Right lung (tissue), 10 donors: ENCODE data around the gene OR5B17. TPM values are rescaled to one million over a fixed set of nuclear protein-coding genes. Genes with fewer than 3 reads are reported as not detected.
"Not testable (repeated sequence)": the region's sequence is repeated elsewhere in the genome, so short reads cannot be mapped to it uniquely, and the experiment has no call there.

ENCODE experiments used
- DNase-seq, 2 donors: peaks; one replicate each; pipeline ENCODE4 v3.0.0-alpha.2; 2013
- long read RNA-seq, 8 donors: transcript quantifications; one replicate each; lab custom pipeline, GENCODE V29; 2026
- polyA plus RNA-seq, 5 donors: library from polyadenylated mRNA; unstranded; fragments of 120-200 nt; gene quantifications; one replicate each; pipeline versions ENCODE4 v1.2.1 to v1.2.3, GENCODE V29; 2013; ENCODE audit warnings: inconsistent platforms in 1 of 5, low replicate concordance in 1 of 5; ENCODE audit not compliant: insufficient read length in 5 of 5, insufficient read depth in 1 of 5

Gene OR5B17
- polyA plus RNA-seq: not detected
- long read RNA-seq, donor 1: 0 reads
- long read RNA-seq, donor 2: 0 reads
- long read RNA-seq, donor 3: 0 reads
- long read RNA-seq, donor 4: 0 reads
- long read RNA-seq, donor 5: 0 reads
- long read RNA-seq, donor 6: 0 reads
- long read RNA-seq, donor 7: 0 reads
- long read RNA-seq, donor 8: 0 reads

DNA sequence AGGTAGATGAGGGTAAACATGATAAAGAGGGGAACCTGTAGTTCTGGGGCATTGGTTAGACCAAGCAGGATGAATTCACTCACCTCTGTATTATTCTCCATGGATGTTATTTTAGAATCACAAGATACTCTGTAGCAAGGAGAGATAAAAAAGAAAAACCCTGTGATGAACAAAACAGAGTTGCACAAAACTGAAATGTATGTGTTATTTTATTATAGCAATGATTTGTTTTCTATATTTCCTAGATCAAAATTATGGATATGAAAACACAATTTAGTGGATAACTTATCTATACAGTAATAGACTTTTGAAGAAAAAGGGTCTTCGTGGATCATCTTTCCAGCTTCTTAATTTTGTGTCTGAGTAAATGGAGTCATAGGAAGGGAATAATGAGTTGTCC is at the start of gene OR5B17:
Gene OR5B17, minus strand, starts transcription at position 101 of the 400 bp plus-strand sequence. Its CDS starts 0 bp downstream, at position 101.
- no peak for DNase-seq

DNA sequence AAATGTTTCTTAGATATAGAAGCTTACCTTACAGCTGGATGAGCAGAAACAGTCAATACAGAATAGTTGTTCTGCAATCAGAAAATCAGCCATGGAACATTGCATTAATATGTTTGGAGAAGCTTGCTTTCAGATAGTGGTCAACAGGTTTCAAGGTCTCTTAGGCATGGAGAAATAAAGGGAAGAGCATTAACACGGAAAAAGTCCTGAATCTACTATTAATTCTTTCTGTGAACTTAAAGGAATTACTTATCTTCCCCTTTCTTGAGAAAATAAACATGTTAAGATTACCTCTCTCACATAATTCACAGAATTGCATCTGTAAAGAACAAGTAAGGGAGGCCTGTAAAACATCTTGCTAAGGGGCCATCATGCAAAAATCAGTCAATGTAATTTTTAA is 47.9 kb upstream of the OR5B17 start, which contains the start of gene OR5B3:
Gene OR5B3, minus strand, starts transcription at position 101 of the 400 bp plus-strand sequence. CDS start 3,465 bp downstream, outside the sequence.
- DNase-seq: no peak

DNA sequence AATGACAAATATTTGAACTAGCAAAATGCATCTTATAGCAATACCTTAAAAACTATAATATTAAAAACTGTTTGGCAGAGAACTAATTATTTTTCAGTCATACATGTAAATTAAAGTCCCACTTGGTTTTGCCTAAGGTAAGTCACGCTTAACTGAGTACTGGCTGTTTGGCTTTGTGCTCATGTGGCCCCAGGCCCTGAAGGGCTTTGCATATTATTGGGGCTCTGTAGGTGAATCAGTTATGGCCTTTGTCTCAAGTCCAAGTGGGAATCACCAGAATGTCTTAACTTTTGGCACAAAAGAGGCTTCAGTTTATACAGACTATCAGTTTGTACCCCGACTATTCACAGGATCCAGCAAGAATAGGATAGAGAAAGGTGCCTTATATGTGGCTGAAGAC is 40.8 kb upstream of the OR5B17 start:
- DNase-seq: not testable (repeated sequence)

DNA sequence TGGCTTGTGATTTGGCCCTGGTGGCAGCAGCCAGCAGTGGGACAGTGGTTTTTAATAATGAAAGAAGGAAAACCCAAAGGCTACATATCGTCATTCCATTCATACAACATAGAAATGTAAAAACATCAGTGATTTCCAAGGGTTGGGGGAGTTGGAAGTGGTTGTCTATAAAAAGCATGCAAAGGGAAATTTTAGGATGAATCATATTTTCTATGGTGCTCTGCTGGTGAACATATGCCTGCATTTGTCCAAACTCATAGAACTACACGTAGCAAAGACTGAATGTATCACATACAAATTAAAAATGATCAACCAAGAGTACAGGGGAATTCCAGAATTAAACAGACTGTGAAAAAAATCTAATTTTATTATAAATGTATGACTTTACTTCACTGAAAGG is 36.7 kb upstream of the OR5B17 start:
- DNase-seq: no peak

- DNase-seq: no peak
These were observed 35.3 kb upstream of the OR5B17 start for GRCh38 chr11:58394195-58394594.

DNA sequence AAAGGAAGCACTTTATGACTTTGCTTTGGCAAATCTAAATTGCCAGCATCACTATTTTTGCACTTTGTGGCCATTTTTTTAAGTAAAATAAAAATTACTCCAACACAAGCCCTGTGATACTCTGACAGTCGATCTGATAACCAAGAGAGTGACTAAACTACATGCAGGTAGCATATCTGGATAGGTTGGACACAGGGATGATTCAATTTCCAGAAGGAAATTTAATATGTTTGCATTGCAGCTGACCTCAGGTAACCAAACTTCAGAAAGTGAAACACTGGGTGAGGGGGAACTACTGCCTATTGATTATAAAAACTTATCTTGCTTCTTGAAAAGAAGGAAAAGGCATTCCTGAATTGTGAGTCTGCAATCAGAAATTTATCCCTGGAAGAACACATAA is 33.9 kb upstream of the OR5B17 start:
- no peak for DNase-seq

DNA sequence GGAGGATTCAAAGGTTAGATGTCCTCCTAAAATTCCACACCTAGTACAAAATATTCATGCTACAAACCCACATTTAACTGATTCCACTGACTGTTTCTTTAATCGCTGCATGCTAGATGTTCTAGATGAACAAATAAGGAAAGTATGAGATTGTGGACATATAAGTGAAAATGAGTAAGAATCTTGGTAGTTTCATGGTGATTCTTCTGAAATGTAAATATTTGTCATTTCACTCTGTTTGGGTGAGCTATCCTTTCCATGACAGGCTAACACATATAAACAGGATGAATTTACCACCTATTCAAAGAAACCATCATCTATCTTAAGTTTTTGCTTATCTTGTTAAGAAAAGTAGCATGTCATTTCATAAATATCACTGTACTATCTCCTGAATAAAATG is 33.0 kb upstream of the OR5B17 start:
- DNase-seq: no peak

DNA sequence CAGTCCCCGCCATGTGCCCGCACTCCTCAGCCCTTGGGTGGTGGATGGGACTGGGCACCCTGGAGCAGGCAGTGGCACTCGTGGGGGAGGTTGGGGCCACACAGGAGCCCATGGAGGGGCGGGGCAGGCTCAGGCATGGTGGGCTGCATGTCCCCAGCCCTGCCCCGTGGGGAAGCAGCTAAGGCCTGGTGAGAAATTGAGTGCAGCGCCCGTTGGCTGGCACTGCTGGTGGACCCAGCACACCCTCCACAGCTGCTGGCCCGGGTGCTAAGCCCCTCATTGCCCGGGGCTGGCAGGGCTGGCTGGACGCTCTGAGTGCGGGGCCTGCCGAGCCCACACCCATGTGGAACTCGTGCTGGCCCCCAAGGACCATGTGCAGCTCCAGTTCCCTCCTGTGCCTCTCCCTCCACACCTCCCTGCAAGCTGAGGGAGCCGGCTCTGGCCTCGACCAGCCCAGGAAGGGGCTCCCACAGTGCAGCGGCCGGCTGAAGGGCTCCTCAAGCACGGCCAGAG is 31.7 kb upstream of the OR5B17 start:
- DNase-seq: no peak

DNA sequence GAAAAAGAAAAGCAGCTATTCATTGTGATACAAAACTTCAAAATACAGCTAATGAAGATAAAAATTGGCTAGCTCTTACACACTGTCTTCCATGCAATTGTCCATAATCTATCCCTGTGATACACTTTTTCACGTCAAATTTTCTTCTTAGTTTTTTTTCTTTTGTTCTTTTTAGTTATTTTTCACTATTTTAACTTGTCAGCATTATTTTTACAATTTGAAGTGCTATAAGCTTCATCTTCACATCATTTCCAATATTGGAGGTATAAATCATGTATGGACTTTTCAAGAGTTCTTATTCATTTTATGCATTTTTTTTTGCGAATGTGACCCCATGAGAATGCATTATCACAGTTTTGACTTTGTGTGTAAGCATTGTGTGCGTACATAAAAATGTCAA is 4.1 kb downstream of the OR5B17 start:
- no peak for DNase-seq

- no peak for DNase-seq
These were observed 13.7 kb downstream of the OR5B17 start for GRCh38 chr11:58345204-58345603.

- no peak for DNase-seq
These were observed 24.2 kb downstream of the OR5B17 start for GRCh38 chr11:58334708-58335107.

- no peak for DNase-seq
These were observed 28.0 kb downstream of the OR5B17 start for GRCh38 chr11:58330861-58331260.

DNA sequence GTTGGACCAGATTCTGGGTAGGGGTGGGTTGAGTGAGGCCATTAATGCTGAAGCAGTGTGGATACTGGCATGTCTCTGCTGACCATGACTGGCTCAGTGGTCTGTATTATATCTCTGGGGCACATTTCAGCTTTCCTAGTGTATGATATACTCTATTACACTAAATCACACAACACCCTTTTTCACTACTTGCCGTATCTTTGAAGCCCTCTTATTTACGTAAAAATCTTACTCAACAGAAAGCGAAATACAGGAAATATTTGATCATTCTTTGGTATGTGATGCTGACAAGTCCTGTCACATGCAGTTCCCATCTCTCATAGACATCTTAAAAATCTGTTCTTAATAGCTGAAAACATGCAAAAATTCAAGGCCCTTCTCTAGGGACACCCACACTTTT is 40.3 kb downstream of the OR5B17 start:
- DNase-seq: no peak

GRCh38 chr11:58316142-58316541 is 42.7 kb downstream of the OR5B17 start:
- no peak for DNase-seq

Other genes with a start within 250 kb of the OR5B17 start
- gene OR9I1, start 233.5 kb downstream of the OR5B17 start, polyA plus RNA-seq: not detected
- not detected for gene OR9Q2, start 170.0 kb downstream of the OR5B17 start, polyA plus RNA-seq
- gene OR1S2, start 154.9 kb downstream of the OR5B17 start, polyA plus RNA-seq: not detected
- not detected for gene OR1S1, start 146.3 kb downstream of the OR5B17 start, polyA plus RNA-seq
- gene OR10Q1, start 130.2 kb downstream of the OR5B17 start, polyA plus RNA-seq: under 1 TPM in 1 of 5 donors, not detected in 4; 0.30 TPM
- gene OR10W1, start 90.8 kb downstream of the OR5B17 start, polyA plus RNA-seq: not detected
- gene OR5B3, start 47.8 kb upstream of the OR5B17 start, polyA plus RNA-seq: not detected
- gene OR5B2, start 69.1 kb upstream of the OR5B17 start, polyA plus RNA-seq: not detected
- not detected for gene OR5B12, start 83.2 kb upstream of the OR5B17 start, polyA plus RNA-seq
- not detected for gene OR5B21, start 149.0 kb upstream of the OR5B17 start, polyA plus RNA-seq
- gene LPXN, start 216.8 kb upstream of the OR5B17 start, polyA plus RNA-seq: 10 to 100 TPM in 3 of 5 donors, 1 to 10 TPM in 2; 8.1 to 10.6 (median 10.4) TPM
- gene ZFP91, start 220.0 kb upstream of the OR5B17 start, polyA plus RNA-seq: 10 to 100 TPM; 50.6 to 62.4 (median 61.5) TPM